HepG2 (cell line): ENCODE data around the gene PSEN2. TPM values are rescaled to one million over a fixed set of nuclear protein-coding genes. Genes with fewer than 3 reads are reported as not detected.

ENCODE experiments used
- AGO2 ChIP-seq: fragments of 200-400 bp; formaldehyde crosslinking; optimal IDR thresholded peaks from 2 replicates; pipeline ENCODE3; 2017; ENCODE audit warnings: mild to moderate bottlenecking, low read depth, low read length, moderate library complexity
- NFYC ChIP-seq: IDR thresholded peaks from 2 replicates; pipeline ENCODE4 v1.6.1; 2016; ENCODE audit warnings: missing genetic modification reagents, missing compliant biosample characterization
- PCBP2 ChIP-seq: fragments of 200-400 bp; formaldehyde crosslinking; optimal IDR thresholded peaks from 2 replicates; pipeline ENCODE3; 2018; ENCODE audit warnings: low read length, low read depth; ENCODE audit not compliant: poor library complexity, severe bottlenecking
- SAP130 ChIP-seq: IDR thresholded peaks from 2 replicates; pipeline ENCODE4 v1.6.1; 2016; ENCODE audit warnings: low read depth
- SNAPC5 ChIP-seq: sonication (generic); formaldehyde crosslinking; IDR thresholded peaks from 2 replicates; pipeline ENCODE4 v1.8.1; 2023; ENCODE audit warnings: mild to moderate bottlenecking, missing genetic modification reagents, borderline replicate concordance
- TAF15 ChIP-seq: fragments of 200-400 bp; formaldehyde crosslinking; IDR thresholded peaks from one replicate; pipeline ENCODE4 v1.6.1; 2018; ENCODE audit warnings: mild to moderate bottlenecking, low read depth, low read length; ENCODE audit not compliant: poor library complexity, severe bottlenecking
- THYN1 ChIP-seq: sonication (generic); formaldehyde crosslinking; IDR thresholded peaks from 2 replicates; pipeline ENCODE4 v1.8.1; 2023; ENCODE audit warnings: low read depth, mild to moderate bottlenecking, moderate library complexity, missing genetic modification reagents, borderline replicate concordance
- ZNF12 ChIP-seq: sonication (generic); formaldehyde crosslinking; IDR thresholded peaks from 2 replicates; pipeline ENCODE4 v1.5.0; 2020; ENCODE audit warnings: missing genetic modification reagents
- ZNF225 ChIP-seq: sonication (generic); formaldehyde crosslinking; IDR thresholded peaks from 2 replicates; pipeline ENCODE4 v1.4.0; 2020; ENCODE audit warnings: mild to moderate bottlenecking, missing genetic modification reagents
- ZNF354B ChIP-seq: sonication (generic); formaldehyde crosslinking; IDR thresholded peaks from 2 replicates; pipeline ENCODE4 v1.8.0; 2022; ENCODE audit warnings: mild to moderate bottlenecking, missing genetic modification reagents
- ZNF687 ChIP-seq: sonication (generic); formaldehyde crosslinking; IDR thresholded peaks from 2 replicates; pipeline ENCODE4 v1.5.1; 2020; ENCODE audit warnings: mild to moderate bottlenecking, missing genetic modification reagents, moderate library complexity
- ZNF839 ChIP-seq: sonication (generic); formaldehyde crosslinking; IDR thresholded peaks from 2 replicates; pipeline ENCODE4 v1.4.0; 2020; ENCODE audit warnings: missing genetic modification reagents, mild to moderate bottlenecking, borderline replicate concordance
- polyA plus RNA-seq, 8 experiments: library from polyadenylated mRNA; depleted of rRNA in 3 of 8; stranded (reverse) in 7 of 8; unstranded in 1 of 8; fragments of >200 nt; fragmentation: Illumina TruSeq in 4 of 8; extraction: Trizol in 4 of 8; gene quantifications; 2 replicates each; pipeline versions ENCODE4 v1.2.1 to v1.2.3, GENCODE V29; 2011 to 2016; ENCODE audit warnings: low read depth in 4 of 8, missing spikeins in 1 of 8, mixed read lengths in 1 of 8; ENCODE audit not compliant: insufficient read depth in 1 of 8
- total RNA-seq, 5 experiments: library from RNA; depleted of rRNA; stranded (reverse); fragments of >200 nt; fragmentation: Illumina TruSeq; extraction: Trizol; gene quantifications; 2 replicates each; pipeline ENCODE4 v1.2.3, GENCODE V29; 2016; ENCODE audit warnings: low read depth in 1 of 5
- TF ChIP-seq, protein P1 (sequence below): sonication (generic); formaldehyde crosslinking; IDR thresholded peaks from 2 replicates; pipeline ENCODE4 v1.5.1; 2020; ENCODE audit warnings: mild to moderate bottlenecking, missing genetic modification reagents, borderline replicate concordance
- TF ChIP-seq, protein P2 (sequence below): IDR thresholded peaks from 2 replicates; pipeline ENCODE4 v1.6.1; 2012; ENCODE audit warnings: low read length, improper control_type of control experiment
- TF ChIP-seq, protein P3 (sequence below): sonication (generic); formaldehyde crosslinking; IDR thresholded peaks from 2 replicates; pipeline ENCODE4 v1.5.1; 2020; ENCODE audit warnings: mild to moderate bottlenecking, missing genetic modification reagents, moderate library complexity

PSEN2 gene
- total and polyA plus RNA-seq, 2 of the 13 experiments (the other 11 are each of a cell fraction or from before 2014, with no cell fraction given), result 5.9 to 13.1 TPM

DNA sequence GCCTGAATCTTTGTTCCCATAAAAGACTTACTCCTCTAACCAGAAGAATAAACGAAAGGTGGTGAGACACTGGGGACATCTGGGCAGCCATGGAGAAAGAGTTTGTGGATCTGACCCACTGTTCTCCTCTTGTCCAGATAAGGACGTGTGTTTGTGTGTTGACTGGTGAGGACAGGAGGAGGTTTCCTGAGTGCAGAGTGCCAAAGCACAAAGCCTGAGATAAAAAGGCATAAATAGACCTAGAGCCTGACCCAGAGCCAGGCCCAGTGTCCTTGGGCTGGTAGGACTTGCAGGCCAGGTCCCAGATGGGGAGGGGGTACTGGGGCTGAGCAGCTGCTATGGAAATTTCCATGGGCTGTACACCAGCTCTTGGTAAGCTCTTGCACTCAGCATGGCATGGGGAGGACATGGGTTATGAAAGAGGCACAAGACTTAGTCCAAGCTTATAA is 50.1 kb downstream of the PSEN2 start (continued):
- TF ChIP-seq ZNF687 (CRISPR knock-in tag) (peak; percentile 74), ZNF839 (CRISPR knock-in tag) (no peak), SNAPC5 (CRISPR knock-in tag) (no peak), THYN1 (no peak), ZNF354B (CRISPR knock-in tag) (no peak), AGO2 (no peak), ZNF225 (no peak), SAP130 (peak; percentile 75), TAF15 (no peak), PCBP2 (no peak), NFYC (peak; percentile 16; the same call in 1 of the 2 replicates), ZNF12 (no peak; the same call in 1 of the 2 replicates)
- TF ChIP-seq, protein P1, sequence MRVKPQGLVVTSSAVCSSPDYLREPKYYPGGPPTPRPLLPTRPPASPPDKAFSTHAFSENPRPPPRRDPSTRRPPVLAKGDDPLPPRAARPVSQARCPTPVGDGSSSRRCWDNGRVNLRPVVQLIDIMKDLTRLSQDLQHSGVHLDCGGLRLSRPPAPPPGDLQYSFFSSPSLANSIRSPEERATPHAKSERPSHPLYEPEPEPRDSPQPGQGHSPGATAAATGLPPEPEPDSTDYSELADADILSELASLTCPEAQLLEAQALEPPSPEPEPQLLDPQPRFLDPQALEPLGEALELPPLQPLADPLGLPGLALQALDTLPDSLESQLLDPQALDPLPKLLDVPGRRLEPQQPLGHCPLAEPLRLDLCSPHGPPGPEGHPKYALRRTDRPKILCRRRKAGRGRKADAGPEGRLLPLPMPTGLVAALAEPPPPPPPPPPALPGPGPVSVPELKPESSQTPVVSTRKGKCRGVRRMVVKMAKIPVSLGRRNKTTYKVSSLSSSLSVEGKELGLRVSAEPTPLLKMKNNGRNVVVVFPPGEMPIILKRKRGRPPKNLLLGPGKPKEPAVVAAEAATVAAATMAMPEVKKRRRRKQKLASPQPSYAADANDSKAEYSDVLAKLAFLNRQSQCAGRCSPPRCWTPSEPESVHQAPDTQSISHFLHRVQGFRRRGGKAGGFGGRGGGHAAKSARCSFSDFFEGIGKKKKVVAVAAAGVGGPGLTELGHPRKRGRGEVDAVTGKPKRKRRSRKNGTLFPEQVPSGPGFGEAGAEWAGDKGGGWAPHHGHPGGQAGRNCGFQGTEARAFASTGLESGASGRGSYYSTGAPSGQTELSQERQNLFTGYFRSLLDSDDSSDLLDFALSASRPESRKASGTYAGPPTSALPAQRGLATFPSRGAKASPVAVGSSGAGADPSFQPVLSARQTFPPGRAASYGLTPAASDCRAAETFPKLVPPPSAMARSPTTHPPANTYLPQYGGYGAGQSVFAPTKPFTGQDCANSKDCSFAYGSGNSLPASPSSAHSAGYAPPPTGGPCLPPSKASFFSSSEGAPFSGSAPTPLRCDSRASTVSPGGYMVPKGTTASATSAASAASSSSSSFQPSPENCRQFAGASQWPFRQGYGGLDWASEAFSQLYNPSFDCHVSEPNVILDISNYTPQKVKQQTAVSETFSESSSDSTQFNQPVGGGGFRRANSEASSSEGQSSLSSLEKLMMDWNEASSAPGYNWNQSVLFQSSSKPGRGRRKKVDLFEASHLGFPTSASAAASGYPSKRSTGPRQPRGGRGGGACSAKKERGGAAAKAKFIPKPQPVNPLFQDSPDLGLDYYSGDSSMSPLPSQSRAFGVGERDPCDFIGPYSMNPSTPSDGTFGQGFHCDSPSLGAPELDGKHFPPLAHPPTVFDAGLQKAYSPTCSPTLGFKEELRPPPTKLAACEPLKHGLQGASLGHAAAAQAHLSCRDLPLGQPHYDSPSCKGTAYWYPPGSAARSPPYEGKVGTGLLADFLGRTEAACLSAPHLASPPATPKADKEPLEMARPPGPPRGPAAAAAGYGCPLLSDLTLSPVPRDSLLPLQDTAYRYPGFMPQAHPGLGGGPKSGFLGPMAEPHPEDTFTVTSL (CRISPR knock-in tag), result peak; percentile 36; the same call in 1 of the 2 replicates
- TF ChIP-seq, protein P2, sequence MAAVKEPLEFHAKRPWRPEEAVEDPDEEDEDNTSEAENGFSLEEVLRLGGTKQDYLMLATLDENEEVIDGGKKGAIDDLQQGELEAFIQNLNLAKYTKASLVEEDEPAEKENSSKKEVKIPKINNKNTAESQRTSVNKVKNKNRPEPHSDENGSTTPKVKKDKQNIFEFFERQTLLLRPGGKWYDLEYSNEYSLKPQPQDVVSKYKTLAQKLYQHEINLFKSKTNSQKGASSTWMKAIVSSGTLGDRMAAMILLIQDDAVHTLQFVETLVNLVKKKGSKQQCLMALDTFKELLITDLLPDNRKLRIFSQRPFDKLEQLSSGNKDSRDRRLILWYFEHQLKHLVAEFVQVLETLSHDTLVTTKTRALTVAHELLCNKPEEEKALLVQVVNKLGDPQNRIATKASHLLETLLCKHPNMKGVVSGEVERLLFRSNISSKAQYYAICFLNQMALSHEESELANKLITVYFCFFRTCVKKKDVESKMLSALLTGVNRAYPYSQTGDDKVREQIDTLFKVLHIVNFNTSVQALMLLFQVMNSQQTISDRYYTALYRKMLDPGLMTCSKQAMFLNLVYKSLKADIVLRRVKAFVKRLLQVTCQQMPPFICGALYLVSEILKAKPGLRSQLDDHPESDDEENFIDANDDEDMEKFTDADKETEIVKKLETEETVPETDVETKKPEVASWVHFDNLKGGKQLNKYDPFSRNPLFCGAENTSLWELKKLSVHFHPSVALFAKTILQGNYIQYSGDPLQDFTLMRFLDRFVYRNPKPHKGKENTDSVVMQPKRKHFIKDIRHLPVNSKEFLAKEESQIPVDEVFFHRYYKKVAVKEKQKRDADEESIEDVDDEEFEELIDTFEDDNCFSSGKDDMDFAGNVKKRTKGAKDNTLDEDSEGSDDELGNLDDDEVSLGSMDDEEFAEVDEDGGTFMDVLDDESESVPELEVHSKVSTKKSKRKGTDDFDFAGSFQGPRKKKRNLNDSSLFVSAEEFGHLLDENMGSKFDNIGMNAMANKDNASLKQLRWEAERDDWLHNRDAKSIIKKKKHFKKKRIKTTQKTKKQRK, result no peak
- TF ChIP-seq, protein P3, sequence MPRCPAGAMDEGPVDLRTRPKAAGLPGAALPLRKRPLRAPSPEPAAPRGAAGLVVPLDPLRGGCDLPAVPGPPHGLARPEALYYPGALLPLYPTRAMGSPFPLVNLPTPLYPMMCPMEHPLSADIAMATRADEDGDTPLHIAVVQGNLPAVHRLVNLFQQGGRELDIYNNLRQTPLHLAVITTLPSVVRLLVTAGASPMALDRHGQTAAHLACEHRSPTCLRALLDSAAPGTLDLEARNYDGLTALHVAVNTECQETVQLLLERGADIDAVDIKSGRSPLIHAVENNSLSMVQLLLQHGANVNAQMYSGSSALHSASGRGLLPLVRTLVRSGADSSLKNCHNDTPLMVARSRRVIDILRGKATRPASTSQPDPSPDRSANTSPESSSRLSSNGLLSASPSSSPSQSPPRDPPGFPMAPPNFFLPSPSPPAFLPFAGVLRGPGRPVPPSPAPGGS (CRISPR knock-in tag), result no peak
